DMS153 treated with DMSO at 0.1 percent for 48 hours (cell line): ENCODE results near the gene TOM1L1.
"Not testable (repeated sequence)": the region's sequence is repeated elsewhere in the genome, so short reads cannot be mapped to it uniquely, and the experiment has no call there.

Experiments used
- DNase-seq: peaks from one replicate; lab custom pipeline; 2025; ENCODE audit not compliant: unreplicated experiment; lab: John Stamatoyannopoulos, UW

The TOM1L1 gene

GRCh38 chr17:54900457-54901229 lies at the start of gene TOM1L1:
Gene TOM1L1, plus strand, starts transcription at chr17:54900852. Its CDS starts 14 bp downstream, at chr17:54900866.
- DNase-seq = peak; percentile 92

DNA sequence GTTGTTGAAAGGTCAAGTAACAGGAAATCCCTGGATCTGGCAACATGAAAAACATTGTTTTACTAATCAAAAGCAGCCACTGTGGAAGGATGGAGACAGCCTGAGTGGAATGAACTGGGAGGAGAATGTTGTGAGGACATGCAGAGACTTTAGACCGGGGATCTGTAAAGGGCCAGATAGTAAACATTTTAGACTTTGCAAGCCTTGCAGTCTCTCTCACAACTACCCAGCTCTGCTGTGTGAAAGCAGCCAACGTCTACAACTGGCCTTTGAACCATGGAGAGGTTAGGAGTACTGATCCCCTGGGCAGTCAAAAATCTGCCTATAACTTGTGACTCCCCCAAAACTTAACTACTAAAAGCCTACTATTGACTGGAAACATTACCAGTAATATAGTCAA lies 41.5 kb upstream of the TOM1L1 start:
- DNase-seq = no peak

- DNase-seq = no peak
These were observed 39.8 kb upstream of the TOM1L1 start for GRCh38 chr17:54860617-54861470.

DNA sequence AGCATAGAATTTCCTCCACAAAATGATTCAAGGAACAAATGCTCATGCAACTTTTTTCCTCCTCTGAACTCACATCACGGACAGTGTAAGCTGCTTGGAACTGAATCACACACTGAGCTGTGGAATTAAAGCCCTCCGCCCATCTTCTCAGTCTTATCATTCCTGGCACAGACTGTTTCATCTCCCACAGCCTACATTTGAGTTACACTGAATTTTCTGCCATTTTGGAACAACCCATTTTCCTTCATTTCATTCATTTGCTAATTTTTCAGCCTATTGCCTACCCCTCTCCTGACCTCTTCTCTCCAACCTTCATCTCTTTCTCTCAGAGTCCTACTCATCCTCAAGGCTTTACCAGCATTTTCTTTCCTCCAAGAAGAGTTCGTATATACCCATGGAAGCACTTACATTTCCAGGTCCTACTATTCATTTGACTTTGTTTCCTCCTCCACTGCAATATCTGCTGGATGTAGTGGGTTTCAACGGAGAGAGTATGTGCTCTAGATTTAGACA lies 39.1 kb upstream of the TOM1L1 start:
- no peak for DNase-seq

DNA sequence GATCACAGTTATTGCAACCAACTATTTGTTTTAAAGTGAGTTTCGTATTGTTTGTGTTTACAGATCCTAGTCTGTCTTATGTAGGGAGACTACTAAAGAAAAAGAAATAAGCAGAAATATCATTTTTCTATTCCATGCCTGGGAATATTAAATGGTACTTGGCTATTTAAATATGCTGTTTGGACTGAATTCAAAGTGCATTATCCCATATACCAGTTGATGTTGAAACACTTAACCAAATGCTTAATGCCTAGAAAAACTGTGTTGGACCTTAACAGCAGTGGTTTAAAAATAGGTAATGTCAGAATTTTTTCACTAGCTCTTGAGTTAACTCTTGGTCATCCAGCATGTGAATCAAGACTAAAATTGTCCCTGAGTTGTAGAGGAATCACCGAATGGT lies 37.5 kb upstream of the TOM1L1 start:
- no peak for DNase-seq

DNA sequence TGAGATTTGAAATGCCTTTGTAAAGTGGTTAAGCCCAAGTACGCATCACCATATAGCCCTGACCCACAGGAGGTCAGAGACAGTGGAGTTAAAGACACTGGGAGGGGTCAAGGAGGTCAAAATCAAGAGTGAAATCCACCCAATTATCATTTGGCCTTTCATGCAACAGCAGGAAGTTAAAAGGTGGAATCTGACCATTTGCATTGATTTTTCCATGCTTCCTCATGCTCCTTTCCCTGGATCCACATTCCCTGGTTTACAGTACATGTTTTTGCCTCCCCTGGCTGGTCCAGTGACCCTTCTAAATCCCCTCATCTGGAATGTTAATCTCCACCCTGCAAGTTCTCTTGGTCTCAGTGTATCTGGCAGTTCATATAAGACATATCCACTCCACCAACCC lies 36.6 kb upstream of the TOM1L1 start:
- DNase-seq = no peak

DNA sequence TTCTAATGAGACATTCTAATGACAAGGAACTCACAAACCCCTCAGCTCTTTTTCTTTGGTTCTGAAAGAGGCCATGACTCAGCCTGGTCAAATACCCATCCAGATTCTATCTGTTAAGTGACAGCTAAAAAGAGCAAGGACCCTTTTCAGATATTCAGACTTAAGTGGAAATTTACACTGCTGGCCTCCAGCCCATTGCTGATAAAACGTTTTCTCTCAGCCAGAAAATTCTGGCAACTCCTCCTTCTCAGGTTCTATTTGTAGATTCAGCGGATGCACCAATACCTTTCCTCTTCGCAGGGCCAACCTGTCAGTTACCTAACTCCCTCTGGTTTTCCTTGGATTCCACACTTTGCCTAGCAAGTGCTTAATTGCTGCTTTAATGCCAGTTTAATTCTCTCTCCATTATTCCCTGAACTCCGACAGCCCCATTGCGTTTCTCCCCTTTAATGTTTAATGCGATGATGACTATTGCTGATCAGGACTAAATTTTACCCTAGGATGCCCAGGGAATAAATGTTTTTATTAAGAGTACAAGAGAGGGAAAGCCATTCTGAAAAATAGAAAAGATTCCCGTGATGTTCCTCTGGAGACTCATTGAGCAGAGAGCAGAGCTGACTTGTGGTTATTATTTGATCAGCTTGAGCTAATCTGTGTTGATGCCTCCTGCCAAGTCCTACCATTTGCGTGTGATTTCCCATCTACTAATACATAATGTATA lies 35.9 kb upstream of the TOM1L1 start:
- no peak for DNase-seq

DNA sequence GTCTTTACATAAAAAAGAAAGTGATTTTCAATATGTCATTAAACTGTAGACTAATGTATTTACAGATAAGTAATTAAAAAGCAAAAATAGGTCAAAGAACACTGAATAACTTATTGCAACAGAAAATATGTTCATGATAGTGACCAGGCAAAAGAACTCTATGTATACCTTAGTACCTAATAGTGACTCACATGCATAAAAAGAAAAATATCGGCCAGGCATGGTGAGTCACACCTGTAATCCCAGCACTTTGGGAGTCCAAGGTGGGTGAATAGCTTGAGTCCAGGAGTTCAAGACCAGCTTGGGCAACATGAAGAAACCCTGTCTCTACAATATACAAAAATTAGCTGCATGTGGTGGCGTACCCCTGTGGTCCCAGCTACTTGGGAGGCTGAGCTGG lies 33.0 kb upstream of the TOM1L1 start:
- DNase-seq = no peak

- no peak for DNase-seq
These were observed 29.9 kb upstream of the TOM1L1 start for GRCh38 chr17:54870671-54871175.

DNA sequence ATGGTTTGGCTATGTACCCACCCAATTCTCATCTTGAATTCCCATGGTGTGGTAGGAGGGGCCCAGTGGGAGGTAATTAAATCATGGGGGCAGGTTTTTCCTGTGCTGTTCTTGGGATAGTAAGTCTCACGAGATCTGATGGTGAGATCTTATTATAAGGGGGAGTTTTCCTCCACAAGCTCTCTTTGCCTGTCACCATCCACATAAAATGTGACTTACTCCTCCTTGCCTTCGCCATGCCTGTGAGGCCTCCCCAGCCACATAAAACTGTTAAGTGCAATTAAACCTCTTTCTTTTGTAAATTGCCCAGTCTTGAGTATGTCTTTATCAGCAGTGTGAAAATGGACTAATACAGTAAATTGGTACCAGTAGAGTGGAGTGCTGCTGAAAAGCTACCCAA lies 24.7 kb upstream of the TOM1L1 start:
- DNase-seq = not testable (repeated sequence)

- DNase-seq = no peak
These were observed 23.9 kb upstream of the TOM1L1 start for GRCh38 chr17:54876656-54877195.

DNA sequence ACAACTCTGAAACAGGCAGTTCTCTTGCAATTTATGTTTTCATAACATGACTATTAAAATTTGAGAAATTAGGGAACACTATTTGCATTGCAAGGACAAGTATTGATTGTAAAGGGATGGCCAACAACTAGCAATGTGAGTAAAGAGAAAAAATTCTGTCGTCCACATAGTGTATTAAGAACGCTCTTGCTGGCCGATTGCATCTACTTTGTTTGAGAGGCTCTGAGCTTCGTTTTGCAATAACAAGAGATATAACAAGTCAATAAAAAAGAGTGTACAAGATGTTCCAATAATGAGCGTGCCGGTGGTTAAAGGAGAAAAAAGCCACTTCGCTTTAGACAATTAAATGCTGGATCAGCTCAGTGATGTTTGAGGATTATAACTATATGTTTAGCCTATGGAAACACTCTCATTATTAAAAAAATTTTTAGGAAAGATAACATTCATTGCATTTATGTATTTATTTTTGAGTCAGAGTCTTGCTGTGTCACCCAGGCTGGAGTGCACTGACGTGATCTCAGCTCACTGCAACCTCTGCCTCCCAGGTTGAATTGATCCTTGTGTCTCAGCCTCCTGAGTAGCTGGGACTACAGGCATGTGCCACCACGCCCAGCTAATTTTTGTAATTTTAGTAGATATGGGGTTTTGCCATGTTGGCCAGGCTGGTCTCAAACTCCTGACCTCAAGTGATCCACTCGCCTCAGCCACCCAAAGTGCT lies 19.2 kb upstream of the TOM1L1 start:
- no peak for DNase-seq

- DNase-seq = no peak
These were observed 18.3 kb upstream of the TOM1L1 start for GRCh38 chr17:54882371-54882770.

DNA sequence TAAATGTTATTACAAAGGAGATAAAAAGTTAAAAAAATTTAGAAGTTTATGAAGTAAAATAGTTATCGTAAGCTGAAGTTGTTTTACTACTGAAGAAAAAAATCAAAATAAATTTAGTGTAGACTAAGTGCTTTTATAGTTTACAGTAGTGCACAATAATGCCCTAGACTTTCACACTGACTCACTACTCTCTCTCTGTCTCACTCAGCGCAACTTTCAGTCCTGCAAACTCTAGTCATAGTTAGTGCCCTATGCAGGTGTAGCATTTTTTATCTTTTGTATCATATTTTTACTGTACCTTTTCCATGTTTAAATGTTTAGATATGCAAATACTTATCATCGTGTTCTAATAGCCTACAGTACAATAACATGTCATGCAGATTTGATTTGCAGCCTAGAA lies 17.7 kb upstream of the TOM1L1 start:
- no peak for DNase-seq

- DNase-seq = no peak
These were observed 16.7 kb upstream of the TOM1L1 start for GRCh38 chr17:54883939-54884338.

GRCh38 chr17:54887787-54888186 lies 12.9 kb upstream of the TOM1L1 start:
- DNase-seq = no peak

GRCh38 chr17:54888254-54888653 lies 12.4 kb upstream of the TOM1L1 start:
- no peak for DNase-seq

- DNase-seq = no peak
These were observed 11.7 kb upstream of the TOM1L1 start for GRCh38 chr17:54888981-54889380.

DNA sequence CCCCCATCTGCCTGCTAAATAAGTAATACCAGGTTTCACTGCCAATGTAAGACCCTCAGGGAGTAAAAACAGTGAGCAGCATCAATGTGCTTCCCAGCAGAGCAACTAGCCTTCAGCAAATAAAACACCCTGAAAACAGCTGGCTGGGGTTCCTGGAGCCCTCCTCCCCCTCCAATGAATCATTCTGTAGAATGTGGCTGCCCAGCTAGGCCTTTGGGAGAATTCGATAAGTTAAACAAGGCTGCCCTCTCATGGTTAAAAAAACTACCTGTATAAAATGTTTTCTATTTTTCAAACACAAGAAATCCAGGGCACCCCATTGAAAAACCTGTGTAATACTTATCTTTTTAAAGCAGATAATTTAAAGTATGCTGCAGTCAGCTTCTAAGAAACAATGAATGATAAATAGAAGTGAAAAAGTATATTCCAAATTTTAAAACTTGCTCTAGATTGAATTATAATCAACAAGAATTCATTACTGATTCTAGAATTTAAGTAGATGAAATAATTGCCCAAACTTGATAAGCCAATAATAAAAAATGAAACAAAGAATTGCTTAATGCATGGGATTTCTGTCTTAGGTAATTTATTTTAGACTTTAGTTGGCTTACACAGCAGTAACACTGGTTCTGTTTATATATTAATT lies 9.4 kb upstream of the TOM1L1 start:
- DNase-seq = peak; percentile 30

DNA sequence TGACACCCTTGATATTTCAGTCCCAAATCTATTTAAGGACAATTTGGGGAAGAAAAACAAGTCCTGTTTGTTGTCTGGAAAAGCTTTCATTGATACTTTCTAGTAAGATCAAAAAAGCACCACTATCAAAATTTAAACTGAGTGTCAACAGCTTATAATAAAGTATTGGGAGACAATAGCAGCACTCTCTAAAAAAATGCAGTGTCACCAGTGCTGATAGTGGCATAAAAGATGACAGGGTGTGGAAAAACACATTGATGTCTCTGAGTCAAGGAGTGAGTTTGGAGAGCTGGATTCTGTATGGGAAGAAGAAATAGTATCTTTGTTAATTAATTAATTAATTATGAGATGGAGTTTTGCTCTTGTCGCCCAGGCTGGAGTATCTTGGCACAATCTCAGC lies 8.3 kb upstream of the TOM1L1 start:
- DNase-seq = no peak
